Panc1 (cell line): ENCODE data around the gene TC2N. TPM values are rescaled to one million over a fixed set of nuclear protein-coding genes. Genes with fewer than 3 reads are reported as not detected.

Experiments
- ATAC-seq: fragments of 200-7000 bp; cut with Tn5 transposase; 2 replicates; pipeline ENCODE4 v1.9.1; 2020; ENCODE audit warnings: mild to moderate bottlenecking, moderate library complexity
- BruUV-seq: library from RNA; stranded (reverse); fragments of 400-500 nt; replicated peaks from 2 replicates; lab custom pipeline; 2021; lab: Mats Ljungman, UMichigan
- CTCF ChIA-PET: fragments of 300-600 bp; sonication (Branson Sonifier 250); formaldehyde crosslinking; loops from one replicate; lab custom pipeline; 2022; ENCODE audit warnings: antibody characterized with exemption; lab: Charles Lee
- POLR2A ChIA-PET: fragments of 300-600 bp; sonication (Branson Sonifier 250); formaldehyde crosslinking; loops from one replicate; lab custom pipeline; 2022; ENCODE audit warnings: antibody characterized with exemption; lab: Charles Lee
- DNase-seq: peaks from one replicate; pipeline ENCODE4 v3.0.0-alpha.2; 2010; ENCODE audit warnings: low read depth, low spot score
- H3K27ac ChIP-seq: 2 replicates; pipeline ENCODE4 v1.5.1; 2011; ENCODE audit warnings: mild to moderate bottlenecking, low read length, inconsistent platforms
- H3K27me3 ChIP-seq: fragments of 200-500 bp; sonication (Bioruptor generic); 2 replicates; pipeline ENCODE4 v1.6.0; 2014; ENCODE audit warnings: low read length, inconsistent platforms; ENCODE audit not compliant: control insufficient read depth, insufficient read depth
- H3K36me3 ChIP-seq: fragments of 200-500 bp; sonication (Bioruptor generic); 2 replicates; pipeline ENCODE4 v1.5.1; 2014; ENCODE audit warnings: inconsistent platforms, mild to moderate bottlenecking, low read length, moderate library complexity; ENCODE audit not compliant: control insufficient read depth, insufficient read depth
- H3K4me1 ChIP-seq: 2 replicates; pipeline ENCODE4 v1.5.1; 2011; ENCODE audit warnings: inconsistent platforms, mild to moderate bottlenecking, low read length, moderate library complexity; ENCODE audit not compliant: control insufficient read depth, insufficient read depth
- H3K4me3 ChIP-seq, 2 experiments: 2 replicates each; pipeline ENCODE4 v1.5.1; 2011 to 2012; ENCODE audit warnings: low read depth in 2 of 2, low read length in 2 of 2, mild to moderate bottlenecking in 2 of 2, inconsistent platforms in 1 of 2, moderate library complexity in 1 of 2
- H3K9me3 ChIP-seq: fragments of 200-500 bp; sonication (Bioruptor generic); 2 replicates; pipeline ENCODE4 v1.5.1; 2014; ENCODE audit warnings: low read depth, mild to moderate bottlenecking, inconsistent platforms, low read length, moderate library complexity; ENCODE audit not compliant: control insufficient read depth, insufficient read depth
- CTCF ChIP-seq: fragments of 450-650 bp; IDR thresholded peaks from 2 replicates; pipeline ENCODE4 v1.5.1; 2017; ENCODE audit warnings: mild to moderate bottlenecking
- POLR2AphosphoS5 ChIP-seq: IDR thresholded peaks from 2 replicates; pipeline ENCODE4 v1.6.1; 2012; ENCODE audit warnings: mild to moderate bottlenecking, low read depth, low read length, moderate library complexity
- REST ChIP-seq, 2 experiments: IDR thresholded peaks; 2 replicates each; pipeline ENCODE4 v1.6.1; 2011 to 2012; ENCODE audit warnings: low read depth in 2 of 2, control low read depth in 1 of 2, low read length in 1 of 2, mild to moderate bottlenecking in 1 of 2, moderate library complexity in 1 of 2; ENCODE audit not compliant: insufficient read depth in 1 of 2
- SIN3A ChIP-seq: IDR thresholded peaks from 2 replicates; pipeline ENCODE4 v1.6.1; 2012; ENCODE audit warnings: low read depth, mild to moderate bottlenecking, low read length, moderate library complexity, borderline replicate concordance; ENCODE audit not compliant: insufficient read depth
- TCF7L2 ChIP-seq: IDR thresholded peaks from 2 replicates; pipeline ENCODE4 v1.6.1; 2011; ENCODE audit warnings: mild to moderate bottlenecking, low read depth, low read length, inconsistent platforms
- in situ Hi-C: cut with HindIII; loops from 2 replicates; pipeline ENCODE4 v1.10.0; 2016; ENCODE audit warnings: low sequenced_read_pairs, low pct_unique_long_range_greater_than_20kb
- intact Hi-C: fragments of 100-400 bp; cut with micrococcal nuclease; formaldehyde crosslinking; loops from one replicate; pipeline ENCODE4 v1.10.0; 2022; ENCODE audit not compliant: unreplicated experiment
- total RNA-seq: library from RNA; stranded (reverse); gene quantifications from one replicate; pipeline ENCODE4 v1.2.1, GENCODE V29; 2021; ENCODE audit not compliant: unreplicated experiment

Gene TC2N
- total RNA-seq, 1 experiment from 2014 or later, result 0.49 TPM

GRCh38 chr14:91831337-91831736, 36.0 kb downstream of the TC2N start:
- BruUV-seq, result no TSS peak
- ChIA-PET POLR2A (no interaction called here), CTCF (interaction anchor here (0.6 kb wide), 1 partner anchor 110 kb away, joined by 8 read pairs; no protein-coding TSS in a partner anchor)
- no peaks in the 10 kb centered on the region for H3K4me1 ChIP-seq
- in situ Hi-C loops (no loop called here), intact Hi-C loops (no loop called here)
- no peak for ATAC-seq
- no peak for DNase-seq
- no peak overlapping the region for H3K4me3 ChIP-seq
- TF ChIP-seq SIN3A (no peak), CTCF (no peak), TCF7L2 (no peak), REST (IDR thresholded peaks at IDR 0.05; ENCODE audit: insufficient read depth in 1 of 2, low read depth in 2 of 2, low read length in 1 of 2) (no peak), POLR2AphosphoS5 (no peak)
- H3K9me3 ChIP-seq, result no peaks in the 10 kb centered on the region
- H3K27me3 ChIP-seq, result peaks cover 26% of the 10 kb centered on the region
- H3K27ac ChIP-seq, result no peak overlapping the region
- H3K36me3 ChIP-seq, result peaks cover 2% of the 10 kb centered on the region; the same call in 1 of the 2 replicates

- Histone ChIP-seq H3K36me3 (peaks cover under 1% of the 10 kb centered on the region; the same call in 1 of the 2 replicates), H3K27me3 (peaks cover 26% of the 10 kb centered on the region), H3K27ac (no peak overlapping the region), H3K4me1 (no peaks in the 10 kb centered on the region), H3K9me3 (no peaks in the 10 kb centered on the region), H3K4me3 (no peak overlapping the region)
- in situ Hi-C loops (no loop called here), intact Hi-C loops (no loop called here)
- ChIA-PET CTCF (no interaction called here), POLR2A (no interaction called here)
- no peak for ATAC-seq
- no peak for DNase-seq
- TF ChIP-seq POLR2AphosphoS5 (no peak), CTCF (no peak), SIN3A (no peak), TCF7L2 (no peak), REST (IDR thresholded peaks at IDR 0.05; ENCODE audit: insufficient read depth in 1 of 2, low read depth in 2 of 2, low read length in 1 of 2) (no peak)
- no TSS peak for BruUV-seq
Measured at GRCh38 chr14:91830777-91831176, 36.6 kb downstream of the TC2N start.
